ENCODE results near the gene FAM163B.

GRCh38 chr9:133587466-133587865 is 21.7 kb downstream of the FAM163B start:
- TF ChIP-seq POLR2AphosphoS5 (IDR thresholded peaks at IDR 0.05) (no peak), CTCF (IDR thresholded peaks at IDR 0.05 in 8 of 11, conservative IDR thresholded peaks at IDR 0.05 in 3 of 11) (no peak), POLR2A (IDR thresholded peaks at IDR 0.05) (no peak)
